HepG2 (cell line): ENCODE data around the gene FAM222A. TPM values are rescaled to one million over a fixed set of nuclear protein-coding genes. Genes with fewer than 3 reads are reported as not detected.
A peak's percentile ranks its signal among the peaks of the same experiment; 100 is the strongest.

Source experiments
- ARHGAP35 ChIP-seq: sonication (generic); formaldehyde crosslinking; IDR thresholded peaks from 2 replicates; pipeline ENCODE4 v1.9.0; 2022; ENCODE audit warnings: mild to moderate bottlenecking, inconsistent platforms, moderate library complexity, missing genetic modification reagents, borderline replicate concordance
- ATRX ChIP-seq: sonication (generic); formaldehyde crosslinking; IDR thresholded peaks from 2 replicates; pipeline ENCODE4 v1.4.0; 2020; ENCODE audit warnings: missing genetic modification reagents, borderline replicate concordance
- CHD4 ChIP-seq: fragments of 200-600 bp; sonication (generic); IDR thresholded peaks from 2 replicates; pipeline ENCODE4 v1.7.0; 2017; ENCODE audit warnings: mild to moderate bottlenecking, low read length, borderline replicate concordance
- EZH2 ChIP-seq: conservative IDR thresholded peaks from 2 replicates; pipeline ENCODE4 v1.6.1; 2012; ENCODE audit warnings: mild to moderate bottlenecking, low read depth, low read length, moderate library complexity
- FOXC1 ChIP-seq: sonication (generic); formaldehyde crosslinking; IDR thresholded peaks from 2 replicates; pipeline ENCODE4 v1.8.0; 2022; ENCODE audit warnings: mild to moderate bottlenecking, missing genetic modification reagents, borderline replicate concordance
- HIVEP1 ChIP-seq: sonication (generic); formaldehyde crosslinking; IDR thresholded peaks from 2 replicates; pipeline ENCODE4 v1.4.0; 2020; ENCODE audit warnings: mild to moderate bottlenecking, missing genetic modification reagents
- IKZF5 ChIP-seq: IDR thresholded peaks from 2 replicates; pipeline ENCODE4 v1.6.1; 2018; ENCODE audit warnings: missing genetic modification reagents, mild to moderate bottlenecking, missing compliant biosample characterization
- ISL2 ChIP-seq: sonication (generic); formaldehyde crosslinking; IDR thresholded peaks from 2 replicates; pipeline ENCODE4 v1.5.0; 2020; ENCODE audit warnings: missing genetic modification reagents
- KDM2A ChIP-seq: sonication (generic); formaldehyde crosslinking; IDR thresholded peaks from 2 replicates; pipeline ENCODE4 v1.4.0; 2020; ENCODE audit warnings: low read depth, missing genetic modification reagents, borderline replicate concordance
- KLF9 ChIP-seq: IDR thresholded peaks from 2 replicates; pipeline ENCODE4 v1.6.1; 2016; ENCODE audit warnings: low read depth
- NR2F1 ChIP-seq, 2 experiments: fragments of 450-650 bp in 1 of 2; formaldehyde crosslinking in 1 of 2; IDR thresholded peaks; 2 replicates each; pipeline versions ENCODE4 v1.5.0 to v1.6.1; 2016 to 2020; ENCODE audit warnings: mild to moderate bottlenecking in 1 of 2, missing compliant biosample characterization in 1 of 2, missing genetic modification reagents in 1 of 2, moderate library complexity in 1 of 2
- PPARG ChIP-seq: conservative IDR thresholded peaks from 2 replicates; pipeline ENCODE4 v1.6.1; 2016; ENCODE audit warnings: missing biosample characterization, missing genetic modification reagents
- RFX1 ChIP-seq: fragments of 450-650 bp; IDR thresholded peaks from 2 replicates; pipeline ENCODE4 v1.6.1; 2017
- RXRB ChIP-seq: IDR thresholded peaks from 2 replicates; pipeline ENCODE4 v1.6.1; 2016; ENCODE audit warnings: borderline replicate concordance, missing genetic modification reagents, missing compliant biosample characterization
- SOX13 ChIP-seq, 3 experiments: fragments of 450-650 bp in 1 of 3; sonication (generic) in 1 of 3; formaldehyde crosslinking in 1 of 3; IDR thresholded peaks in 2 of 3; conservative IDR thresholded peaks in 1 of 3; 2 replicates each; pipeline versions ENCODE4 v1.5.0 to v1.6.1; 2016 to 2020; ENCODE audit warnings: antibody characterized with exemption in 1 of 3, mild to moderate bottlenecking in 1 of 3, missing compliant biosample characterization in 1 of 3, missing genetic modification reagents in 1 of 3, moderate library complexity in 1 of 3
- U2AF1 ChIP-seq: fragments of 200-400 bp; formaldehyde crosslinking; optimal IDR thresholded peaks from 2 replicates; pipeline ENCODE3; 2017; ENCODE audit warnings: mild to moderate bottlenecking, low read depth, low read length
- ZFP1 ChIP-seq: IDR thresholded peaks from 2 replicates; pipeline ENCODE4 v1.6.1; 2016
- ZFP82 ChIP-seq: sonication (generic); formaldehyde crosslinking; IDR thresholded peaks from 2 replicates; pipeline ENCODE4 v1.5.1; 2020; ENCODE audit warnings: mild to moderate bottlenecking, missing genetic modification reagents, borderline replicate concordance
- ZGPAT ChIP-seq: IDR thresholded peaks from 2 replicates; pipeline ENCODE4 v1.6.1; 2016; ENCODE audit warnings: mild to moderate bottlenecking
- ZNF12 ChIP-seq: sonication (generic); formaldehyde crosslinking; IDR thresholded peaks from 2 replicates; pipeline ENCODE4 v1.5.0; 2020; ENCODE audit warnings: missing genetic modification reagents
- ZNF138 ChIP-seq: sonication (generic); formaldehyde crosslinking; IDR thresholded peaks from 2 replicates; pipeline ENCODE4 v1.5.0; 2020; ENCODE audit warnings: mild to moderate bottlenecking, low read depth, missing genetic modification reagents
- ZNF550 ChIP-seq: sonication (generic); formaldehyde crosslinking; IDR thresholded peaks from 2 replicates; pipeline ENCODE4 v1.4.0; 2020; ENCODE audit warnings: mild to moderate bottlenecking, missing genetic modification reagents, borderline replicate concordance
- ZNF644 ChIP-seq: IDR thresholded peaks from 2 replicates; pipeline ENCODE4 v1.6.1; 2016; ENCODE audit warnings: low read depth
- ZZZ3 ChIP-seq: sonication (generic); formaldehyde crosslinking; IDR thresholded peaks from 2 replicates; pipeline ENCODE4 v1.4.0; 2020; ENCODE audit warnings: missing genetic modification reagents, mild to moderate bottlenecking, borderline replicate concordance
- polyA plus RNA-seq, 8 experiments: library from polyadenylated mRNA; depleted of rRNA in 3 of 8; stranded (reverse) in 7 of 8; unstranded in 1 of 8; fragments of >200 nt; fragmentation: Illumina TruSeq in 4 of 8; extraction: Trizol in 4 of 8; gene quantifications; 2 replicates each; pipeline versions ENCODE4 v1.2.1 to v1.2.3, GENCODE V29; 2011 to 2016; ENCODE audit warnings: low read depth in 4 of 8, missing spikeins in 1 of 8, mixed read lengths in 1 of 8; ENCODE audit not compliant: insufficient read depth in 1 of 8
- total RNA-seq, 5 experiments: library from RNA; depleted of rRNA; stranded (reverse); fragments of >200 nt; fragmentation: Illumina TruSeq; extraction: Trizol; gene quantifications; 2 replicates each; pipeline ENCODE4 v1.2.3, GENCODE V29; 2016; ENCODE audit warnings: low read depth in 1 of 5
- TF ChIP-seq, protein P1 (sequence below): sonication (generic); formaldehyde crosslinking; IDR thresholded peaks from 2 replicates; pipeline ENCODE4 v1.9.0; 2021; ENCODE audit warnings: missing genetic modification reagents, borderline replicate concordance

Gene FAM222A
- total and polyA plus RNA-seq, 2 of the 13 experiments (the other 11 are each of a cell fraction or from before 2014, with no cell fraction given): 2.7 to 9.6 TPM

GRCh38 chr12:109710747-109711595 lies 2.7 kb upstream of the FAM222A start (continued):
- TF ChIP-seq IKZF5 (CRISPR knock-in tag): no peak
- TF ChIP-seq HIVEP1 (CRISPR knock-in tag): 0 out of 2 replicates have a peak, but pooled peaks have one; percentile 17
- TF ChIP-seq ISL2 (CRISPR knock-in tag): no peak
- no peak for TF ChIP-seq SOX13 (IDR thresholded peaks at IDR 0.05)
- TF ChIP-seq SOX13 (CRISPR knock-in tag; conservative IDR thresholded peaks at IDR 0.05 in 1 of 2, IDR thresholded peaks at IDR 0.05 in 1 of 2): peak in 1 of 2 experiments; percentile 42; a peak in 1 of 4 replicates
- TF ChIP-seq RFX1: no peak
- TF ChIP-seq NR2F1 (CRISPR knock-in tag; IDR thresholded peaks at IDR 0.05): peak; percentile 9 to 19; a peak in 1 of 4 replicates
- TF ChIP-seq ZFP82 (CRISPR knock-in tag): 0 out of 2 replicates have a peak, but pooled peaks have one; percentile 55
- TF ChIP-seq KLF9 (CRISPR knock-in tag): no peak
- TF ChIP-seq ZNF644 (CRISPR knock-in tag): peak; percentile 63
- TF ChIP-seq ZNF550 (CRISPR knock-in tag): no peak
- 0 out of 2 replicates have a peak, but pooled peaks have one; percentile 38 for TF ChIP-seq ZNF12 (CRISPR knock-in tag)
- no peak for TF ChIP-seq KDM2A (CRISPR knock-in tag)
- no peak for TF ChIP-seq FOXC1
- no peak for TF ChIP-seq ZFP1
- TF ChIP-seq, protein P1, sequence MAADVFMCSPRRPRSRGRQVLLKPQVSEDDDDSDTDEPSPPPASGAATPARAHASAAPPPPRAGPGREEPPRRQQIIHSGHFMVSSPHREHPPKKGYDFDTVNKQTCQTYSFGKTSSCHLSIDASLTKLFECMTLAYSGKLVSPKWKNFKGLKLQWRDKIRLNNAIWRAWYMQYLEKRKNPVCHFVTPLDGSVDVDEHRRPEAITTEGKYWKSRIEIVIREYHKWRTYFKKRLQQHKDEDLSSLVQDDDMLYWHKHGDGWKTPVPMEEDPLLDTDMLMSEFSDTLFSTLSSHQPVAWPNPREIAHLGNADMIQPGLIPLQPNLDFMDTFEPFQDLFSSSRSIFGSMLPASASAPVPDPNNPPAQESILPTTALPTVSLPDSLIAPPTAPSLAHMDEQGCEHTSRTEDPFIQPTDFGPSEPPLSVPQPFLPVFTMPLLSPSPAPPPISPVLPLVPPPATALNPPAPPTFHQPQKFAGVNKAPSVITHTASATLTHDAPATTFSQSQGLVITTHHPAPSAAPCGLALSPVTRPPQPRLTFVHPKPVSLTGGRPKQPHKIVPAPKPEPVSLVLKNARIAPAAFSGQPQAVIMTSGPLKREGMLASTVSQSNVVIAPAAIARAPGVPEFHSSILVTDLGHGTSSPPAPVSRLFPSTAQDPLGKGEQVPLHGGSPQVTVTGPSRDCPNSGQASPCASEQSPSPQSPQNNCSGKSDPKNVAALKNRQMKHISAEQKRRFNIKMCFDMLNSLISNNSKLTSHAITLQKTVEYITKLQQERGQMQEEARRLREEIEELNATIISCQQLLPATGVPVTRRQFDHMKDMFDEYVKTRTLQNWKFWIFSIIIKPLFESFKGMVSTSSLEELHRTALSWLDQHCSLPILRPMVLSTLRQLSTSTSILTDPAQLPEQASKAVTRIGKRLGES (CRISPR knock-in tag): no peak
- TF ChIP-seq ZGPAT (CRISPR knock-in tag): 0 out of 2 replicates have a peak, but pooled peaks have one; percentile 39
- no peak for TF ChIP-seq ZNF138
- TF ChIP-seq ZZZ3: no peak
- TF ChIP-seq CHD4: peak; percentile 77; the same call in 1 of the 2 replicates
- no peak for TF ChIP-seq ATRX
- TF ChIP-seq PPARG (CRISPR knock-in tag): peak; percentile 92
- TF ChIP-seq U2AF1: no peak
- TF ChIP-seq EZH2: no peak
- peak; percentile 82 for TF ChIP-seq RXRB (CRISPR knock-in tag)
- TF ChIP-seq ARHGAP35 (CRISPR knock-in tag): no peak
